Measurements from ENCODE around the gene FRS2.

The FRS2 gene

GRCh38 chr12:69511469-69512267, 41.5 kb downstream of the FRS2 start:
- TF ChIP-seq CTCF (IDR thresholded peaks at IDR 0.05; ENCODE audit: control extremely low read depth, extremely low read depth, low read depth, missing control alignments) = no peak
- CTCF ChIA-PET = interaction anchor here (1.3 to 1.9 kb wide), 5 partner anchors 12 to 23 kb away, joined by 3 to 6 read pairs (median 4); no protein-coding TSS in a partner anchor
- no peak for DNase-seq (ENCODE audit: extremely low spot score)
- POLR2A ChIA-PET = no interaction called here

- ChIA-PET POLR2A (no interaction called here), CTCF (interaction anchor here (1.0 to 1.9 kb wide), 6 partner anchors 11 to 232 kb away, joined by 3 to 6 read pairs (median 4); no protein-coding TSS in a partner anchor)
- no peak for DNase-seq (ENCODE audit: extremely low spot score)
- TF ChIP-seq CTCF (IDR thresholded peaks at IDR 0.05; ENCODE audit: control extremely low read depth, extremely low read depth, low read depth, missing control alignments) = no peak
Observed at GRCh38 chr12:69512820-69513219, 42.6 kb downstream of the FRS2 start.

- no peak for DNase-seq (ENCODE audit: extremely low spot score)
- TF ChIP-seq CTCF (IDR thresholded peaks at IDR 0.05; ENCODE audit: control extremely low read depth, extremely low read depth, low read depth, missing control alignments) = no peak
- ChIA-PET CTCF (interaction anchor here (1.0 to 1.9 kb wide), 6 partner anchors 10 to 233 kb away, joined by 3 to 6 read pairs (median 4); no protein-coding TSS in a partner anchor), POLR2A (no interaction called here)
Observed at GRCh38 chr12:69513297-69513696, 43.1 kb downstream of the FRS2 start.

- no peak for TF ChIP-seq CTCF (IDR thresholded peaks at IDR 0.05; ENCODE audit: control extremely low read depth, extremely low read depth, low read depth, missing control alignments)
- DNase-seq (ENCODE audit: extremely low spot score) = no peak
- ChIA-PET CTCF (interaction anchor here (1.2 to 1.7 kb wide), 7 partner anchors 11 to 260 kb away, joined by 3 to 8 read pairs (median 3); no protein-coding TSS in a partner anchor), POLR2A (no interaction called here)
Observed at GRCh38 chr12:69514111-69514510, 43.9 kb downstream of the FRS2 start.

- ChIA-PET POLR2A (no interaction called here), CTCF (interaction anchor here (1.3 to 1.7 kb wide), 6 partner anchors 12 to 261 kb away, joined by 3 to 8 read pairs (median 3); no protein-coding TSS in a partner anchor)
- TF ChIP-seq CTCF (IDR thresholded peaks at IDR 0.05; ENCODE audit: control extremely low read depth, extremely low read depth, low read depth, missing control alignments) = no peak
Observed at GRCh38 chr12:69514845-69515244, 44.7 kb downstream of the FRS2 start.

GRCh38 chr12:69515394-69515930, 45.3 kb downstream of the FRS2 start:
- DNase-seq (ENCODE audit: extremely low spot score) = no peak
- ChIA-PET CTCF (interaction anchor here (1.3 to 1.7 kb wide), 6 partner anchors 12 to 261 kb away, joined by 3 to 8 read pairs (median 3); no protein-coding TSS in a partner anchor), POLR2A (no interaction called here)
- TF ChIP-seq CTCF (IDR thresholded peaks at IDR 0.05; ENCODE audit: control extremely low read depth, extremely low read depth, low read depth, missing control alignments) = no peak

More at GRCh38 chr12:69514845-69515244, 44.7 kb downstream of the FRS2 start:
- DNase-seq (ENCODE audit: extremely low spot score) = no peak

Measured in GM10248 (cell line).